CD14-positive monocyte (primary cell): Measurements from ENCODE around the gene DCPS. TPM values are rescaled to one million over a fixed set of nuclear protein-coding genes. Genes with fewer than 3 reads are reported as not detected.

Experiments used
- DNase-seq, 3 donors: peaks; one replicate each; pipeline ENCODE4 v3.0.0-alpha.2; 2011 to 2022
- H2AFZ ChIP-seq: 2 replicates; pipeline ENCODE4 v1.6.0; 2012; ENCODE audit warnings: mild to moderate bottlenecking, low read depth, low read length, inconsistent platforms; ENCODE audit not compliant: insufficient read depth, poor library complexity, severe bottlenecking
- H3K27ac ChIP-seq, 2 donors: 1 replicate in 1 of 2; 2 replicates in 1 of 2; pipeline ENCODE4 v1.5.1; 2012 to 2013; ENCODE audit warnings: low read length in 2 of 2, control low read depth in 1 of 2, inconsistent platforms in 1 of 2, low read depth in 1 of 2, mild to moderate bottlenecking in 1 of 2
- H3K27me3 ChIP-seq, 2 donors: one replicate each; pipeline versions ENCODE4 v1.6.0 to v1.6.1; 2011 to 2013; ENCODE audit warnings: low read length in 2 of 2; ENCODE audit not compliant: control insufficient read depth in 2 of 2, insufficient read depth in 2 of 2
- H3K36me3 ChIP-seq, 2 donors: replicated peaks in 1 of 2; 1 replicate in 1 of 2; 2 replicates in 1 of 2; pipeline versions ENCODE4 v1.5.1 to v1.6.1; 2012 to 2013; ENCODE audit warnings: low read length in 2 of 2, control low read depth in 1 of 2, inconsistent platforms in 1 of 2, mild to moderate bottlenecking in 1 of 2; ENCODE audit not compliant: insufficient read depth in 2 of 2, control insufficient read depth in 1 of 2
- H3K4me1 ChIP-seq, 2 donors: 1 replicate in 1 of 2; 2 replicates in 1 of 2; pipeline versions ENCODE4 v1.5.1 to v1.6.1; 2012 to 2013; ENCODE audit warnings: low read length in 2 of 2, control low read depth in 1 of 2, inconsistent platforms in 1 of 2, mild to moderate bottlenecking in 1 of 2, moderate library complexity in 1 of 2; ENCODE audit not compliant: insufficient read depth in 2 of 2, control insufficient read depth in 1 of 2
- H3K4me2 ChIP-seq: replicated peaks from 2 replicates; pipeline ENCODE3; 2012; ENCODE audit warnings: low read length, moderate library complexity, mild to moderate bottlenecking; ENCODE audit not compliant: poor library complexity, severe bottlenecking; ENCODE audit errors: extremely low read depth
- H3K4me3 ChIP-seq, 3 experiments: fragments of 200-600 bp in 1 of 3; sonication (generic) in 1 of 3; replicated peaks in 1 of 3; 1 replicate in 2 of 3; 2 replicates in 1 of 3; pipeline ENCODE4 v1.5.1; 2011 to 2013; ENCODE audit warnings: low read length in 3 of 3, mild to moderate bottlenecking in 3 of 3, control low read depth in 2 of 3, low read depth in 2 of 3, inconsistent platforms in 1 of 3, moderate library complexity in 1 of 3
- H3K79me2 ChIP-seq: 2 replicates; pipeline ENCODE4 v1.6.0; 2012; ENCODE audit warnings: mild to moderate bottlenecking, control low read depth, inconsistent platforms, low read length, moderate library complexity; ENCODE audit not compliant: insufficient read depth
- H3K9ac ChIP-seq: 2 replicates; pipeline ENCODE4 v1.6.0; 2017; ENCODE audit warnings: low read length, mild to moderate bottlenecking; ENCODE audit not compliant: insufficient read depth, poor library complexity, severe bottlenecking
- H3K9me3 ChIP-seq, 2 donors: replicated peaks in 1 of 2; 1 replicate in 1 of 2; 2 replicates in 1 of 2; pipeline versions ENCODE4 v1.5.1 to v1.6.1; 2012 to 2013; ENCODE audit warnings: low read length in 2 of 2, control low read depth in 1 of 2; ENCODE audit not compliant: control insufficient read depth in 1 of 2, insufficient read depth in 1 of 2
- H4K20me1 ChIP-seq: 2 replicates; pipeline ENCODE4 v1.6.0; 2012; ENCODE audit warnings: mild to moderate bottlenecking, low read length, control low read depth, moderate library complexity; ENCODE audit not compliant: insufficient read depth
- H3K27ac Mint-ChIP-seq, 7 donors: one replicate each; pipeline ENCODE4 v1.8.0; 2020; ENCODE audit warnings: mild to moderate bottlenecking in 7 of 7, mixed read lengths in 7 of 7, moderate library complexity in 6 of 7, inconsistent platforms in 2 of 7
- H3K27me3 Mint-ChIP-seq, 3 donors: one replicate each; pipeline ENCODE4 v1.8.0; 2021 to 2022; ENCODE audit warnings: low read depth in 3 of 3, mild to moderate bottlenecking in 3 of 3, mixed read lengths in 3 of 3, moderate library complexity in 3 of 3, inconsistent platforms in 1 of 3
- H3K36me3 Mint-ChIP-seq, 2 donors: one replicate each; pipeline ENCODE4 v1.8.0; 2020; ENCODE audit warnings: mixed read lengths in 2 of 2, inconsistent platforms in 1 of 2, mild to moderate bottlenecking in 1 of 2
- H3K4me1 Mint-ChIP-seq: one replicate; pipeline ENCODE4 v1.8.0; 2020; ENCODE audit warnings: mild to moderate bottlenecking, mixed read lengths
- H3K4me3 Mint-ChIP-seq, 2 donors: one replicate each; pipeline ENCODE4 v1.8.0; 2020; ENCODE audit warnings: mild to moderate bottlenecking in 2 of 2, mixed read lengths in 2 of 2, moderate library complexity in 1 of 2
- H3K9me3 Mint-ChIP-seq, 7 donors: one replicate each; pipeline ENCODE4 v1.8.0; 2020 to 2022; ENCODE audit warnings: mixed read lengths in 7 of 7, mild to moderate bottlenecking in 6 of 7, moderate library complexity in 6 of 7, inconsistent platforms in 2 of 7
- CTCF ChIP-seq: fragments of 200-600 bp; IDR thresholded peaks from one replicate; pipeline ENCODE4 v1.8.0; 2022; ENCODE audit warnings: antibody characterized with exemption, mild to moderate bottlenecking
- WGBS: methylation state at CpG from one replicate; pipeline ENCODE4 v1.1.5; 2013; ENCODE audit warnings: missing lambda C conversion rate; ENCODE audit not compliant: insufficient coverage; 5-methylcytosine and 5-hydroxymethylcytosine counted together
- intact Hi-C, 2 donors: fragments of 100-400 bp; cut with micrococcal nuclease; formaldehyde crosslinking; loops; one replicate each; pipeline versions ENCODE4 v1.15.0 to v1.15.1; 2023
- polyA plus RNA-seq, 3 donors: library from polyadenylated mRNA; depleted of rRNA in 1 of 3; unstranded in 2 of 3; stranded (reverse) in 1 of 3; fragments of 300-500 nt in 2 of 3; fragments of >200 nt in 1 of 3; fragmentation: Illumina TruSeq in 2 of 3; gene quantifications; 1 replicate in 2 of 3; 2 replicates in 1 of 3; pipeline ENCODE4 v1.2.3, GENCODE V29; 2012 to 2021

Gene DCPS
- polyA plus RNA-seq, 3 donors = 26.3 to 30.7 (median 30.4) TPM

GRCh38 chr11:126358763-126359160 is 54.9 kb downstream of the DCPS start:
- Mint-ChIP-seq H3K4me3 (no peak overlapping the region), H3K27me3 (peaks cover 0 to 7% (median 5%) of the 10 kb centered on the region in 3 donors), H3K27ac (no peak overlapping the region), H3K36me3 (peaks cover 6 to 10% of the 10 kb centered on the region in 2 donors), H3K9me3 (no peaks in the 10 kb centered on the region), H3K4me1 (peaks cover 56% of the 10 kb centered on the region)
- Histone ChIP-seq H3K4me2 (no peak overlapping the region), H3K27me3 (no peaks in the 10 kb centered on the region), H3K79me2 (peaks cover 77% of the 10 kb centered on the region), H2AFZ (no peak overlapping the region), H4K20me1 (peaks cover 7% of the 10 kb centered on the region), H3K4me1 (peaks cover 35 to 47% of the 10 kb centered on the region in 2 donors), H3K36me3 (no peaks in the 10 kb centered on the region), H3K9ac (no peak overlapping the region), H3K9me3 (no peaks in the 10 kb centered on the region), H3K27ac (no peak overlapping the region), H3K4me3 (no peak overlapping the region)
- DNase-seq = no peak
- TF ChIP-seq CTCF = no peak
- 93% methylated on average over 2 of the region's 2 CpGs for WGBS
- intact Hi-C loops = loop anchor here in 1 of 2 donors (5.0 kb wide), 1 partner anchor 46 kb away; no protein-coding TSS in a partner anchor

- H3K36me3 Mint-ChIP-seq = peaks cover 6 to 10% of the 10 kb centered on the region in 2 donors
- WGBS = 42% methylated on average over 6 of the region's 16 CpGs
- Histone ChIP-seq H4K20me1 (peaks cover 7% of the 10 kb centered on the region), H3K4me2 (no peak overlapping the region), H3K27me3 (no peaks in the 10 kb centered on the region), H3K79me2 (peaks cover 75% of the 10 kb centered on the region), H2AFZ (no peak overlapping the region), H3K36me3 (no peaks in the 10 kb centered on the region), H3K4me3 (no peak overlapping the region), H3K27ac (no peak overlapping the region), H3K4me1 (peaks cover 39 to 46% of the 10 kb centered on the region in 2 donors), H3K9ac (no peak overlapping the region), H3K9me3 (no peaks in the 10 kb centered on the region)
- no peaks in the 10 kb centered on the region for H3K9me3 Mint-ChIP-seq
- peaks cover 0 to 7% (median 5%) of the 10 kb centered on the region in 3 donors for H3K27me3 Mint-ChIP-seq
- H3K27ac Mint-ChIP-seq = no peak overlapping the region
- H3K4me3 Mint-ChIP-seq = no peak overlapping the region
- no peak for DNase-seq
- peaks cover 55% of the 10 kb centered on the region for H3K4me1 Mint-ChIP-seq
- intact Hi-C loops = loop anchor here in 1 of 2 donors (5.0 kb wide), 1 partner anchor 47 kb away; no protein-coding TSS in a partner anchor
- TF ChIP-seq CTCF = no peak
These were observed 55.7 kb downstream of the DCPS start for GRCh38 chr11:126359431-126360048.
